Liver (tissue), 9 donors: Measurements from ENCODE around the gene WWOX. TPM values are rescaled to one million over a fixed set of nuclear protein-coding genes. Genes with fewer than 3 reads are reported as not detected.

Experiments
- DNase-seq: peaks from one replicate; pipeline ENCODE4 v3.0.0-alpha.2; 2017; ENCODE audit warnings: low spot score
- H3K27ac ChIP-seq, 2 donors: one replicate each; pipeline ENCODE4 v1.7.0; 2013; ENCODE audit warnings: inconsistent platforms in 2 of 2, low read length in 2 of 2, control low read depth in 1 of 2, low read depth in 1 of 2, mild to moderate bottlenecking in 1 of 2
- H3K27me3 ChIP-seq, 4 donors: one replicate each; pipeline versions ENCODE4 v1.6.1 to v1.7.0; 2013; ENCODE audit warnings: low read length in 3 of 4, inconsistent platforms in 1 of 4, mild to moderate bottlenecking in 1 of 4, moderate library complexity in 1 of 4; ENCODE audit not compliant: control insufficient read depth in 4 of 4, insufficient read depth in 4 of 4
- H3K36me3 ChIP-seq, 4 donors: one replicate each; pipeline versions ENCODE4 v1.6.1 to v1.7.0; 2013; ENCODE audit warnings: low read length in 3 of 4, mild to moderate bottlenecking in 3 of 4, low read depth in 1 of 4, moderate library complexity in 1 of 4; ENCODE audit not compliant: control insufficient read depth in 4 of 4, insufficient read depth in 3 of 4
- H3K4me1 ChIP-seq, 4 donors: one replicate each; pipeline versions ENCODE4 v1.6.1 to v1.7.0; 2013; ENCODE audit warnings: low read length in 3 of 4, mild to moderate bottlenecking in 3 of 4, moderate library complexity in 1 of 4; ENCODE audit not compliant: control insufficient read depth in 4 of 4, insufficient read depth in 4 of 4
- H3K4me3 ChIP-seq, 3 donors: one replicate each; pipeline versions ENCODE4 v1.6.1 to v1.7.0; 2013; ENCODE audit warnings: low read length in 3 of 3, control low read depth in 1 of 3, low read depth in 1 of 3, mild to moderate bottlenecking in 1 of 3
- H3K9ac ChIP-seq, 2 donors: one replicate each; pipeline ENCODE4 v1.7.0; 2013; ENCODE audit warnings: low read length in 2 of 2, mild to moderate bottlenecking in 2 of 2, moderate library complexity in 2 of 2, control low read depth in 1 of 2, low read depth in 1 of 2
- H3K9me3 ChIP-seq, 4 donors: one replicate each; pipeline versions ENCODE4 v1.6.1 to v1.7.0; 2013; ENCODE audit warnings: low read length in 3 of 4; ENCODE audit not compliant: control insufficient read depth in 4 of 4
- ATF3 ChIP-seq: IDR thresholded peaks from 2 replicates; pipeline ENCODE4 v1.6.1; 2016; ENCODE audit warnings: antibody characterized with exemption
- CTCF ChIP-seq: fragments of 150-350 bp; IDR thresholded peaks from 2 replicates; pipeline ENCODE4 v1.5.1; 2017; ENCODE audit warnings: improper control_type of control experiment, low read depth, low read length; ENCODE audit not compliant: missing input control
- EGR1 ChIP-seq, 2 donors: IDR thresholded peaks; 2 replicates each; pipeline ENCODE4 v1.6.1; 2016 to 2018; ENCODE audit warnings: antibody characterized with exemption in 2 of 2, low read depth in 2 of 2
- FOXA1 ChIP-seq: IDR thresholded peaks from 2 replicates; pipeline ENCODE4 v1.6.1; 2016; ENCODE audit warnings: antibody characterized with exemption
- FOXA2 ChIP-seq: IDR thresholded peaks from 2 replicates; pipeline ENCODE4 v1.6.1; 2016; ENCODE audit warnings: antibody characterized with exemption
- GABPA ChIP-seq, 2 donors: IDR thresholded peaks in 1 of 2; conservative IDR thresholded peaks in 1 of 2; 2 replicates each; pipeline ENCODE4 v1.6.1; 2016; ENCODE audit warnings: antibody characterized with exemption in 2 of 2, mild to moderate bottlenecking in 1 of 2, moderate library complexity in 1 of 2
- HNF4A ChIP-seq, 2 donors: conservative IDR thresholded peaks; 2 replicates each; pipeline ENCODE4 v1.6.1; 2016; ENCODE audit warnings: antibody characterized with exemption in 2 of 2, mild to moderate bottlenecking in 2 of 2
- HNF4G ChIP-seq: IDR thresholded peaks from 2 replicates; pipeline ENCODE4 v1.6.1; 2016; ENCODE audit warnings: antibody characterized with exemption
- JUND ChIP-seq, 2 donors: IDR thresholded peaks; 2 replicates each; pipeline ENCODE4 v1.6.1; 2016; ENCODE audit warnings: antibody characterized with exemption in 2 of 2
- NR2F2 ChIP-seq: IDR thresholded peaks from 2 replicates; pipeline ENCODE4 v1.6.1; 2016; ENCODE audit warnings: antibody characterized with exemption
- RAD21 ChIP-seq, 2 donors: IDR thresholded peaks; 2 replicates each; pipeline ENCODE4 v1.6.1; 2016; ENCODE audit warnings: antibody characterized with exemption in 2 of 2, mild to moderate bottlenecking in 2 of 2
- RXRA ChIP-seq, 2 donors: IDR thresholded peaks; 2 replicates each; pipeline ENCODE4 v1.6.1; 2017 to 2018; ENCODE audit warnings: antibody characterized with exemption in 2 of 2, mild to moderate bottlenecking in 1 of 2
- SP1 ChIP-seq: IDR thresholded peaks from 2 replicates; pipeline ENCODE4 v1.6.1; 2018; ENCODE audit warnings: antibody characterized with exemption, mild to moderate bottlenecking
- TAF1 ChIP-seq: conservative IDR thresholded peaks from 2 replicates; pipeline ENCODE4 v1.6.1; 2016; ENCODE audit warnings: antibody characterized with exemption, mild to moderate bottlenecking
- YY1 ChIP-seq: IDR thresholded peaks from 2 replicates; pipeline ENCODE4 v1.6.1; 2016; ENCODE audit warnings: antibody characterized with exemption, mild to moderate bottlenecking
- ZBTB33 ChIP-seq: IDR thresholded peaks from 2 replicates; pipeline ENCODE4 v1.6.1; 2016; ENCODE audit warnings: antibody characterized with exemption
- WGBS: extraction: QIAGEN DNeasy Blood & Tissue Kit; methylation state at CpG from one replicate; pipeline ENCODE4 v1.1.7; 2013; 5-methylcytosine and 5-hydroxymethylcytosine counted together
- polyA plus RNA-seq, 2 donors: library from polyadenylated mRNA; stranded (reverse) in 1 of 2; unstranded in 1 of 2; fragments of 200-250 nt in 1 of 2; fragments of >200 nt in 1 of 2; fragmentation: Nextera tagmentation in 1 of 2; extraction: Ambion mirVana in 1 of 2; gene quantifications; one replicate each; pipeline versions ENCODE4 v1.2.1 to v1.2.3, GENCODE V29; 2013 to 2015
- total RNA-seq, 2 donors: library from RNA; depleted of rRNA; stranded (reverse); fragments of >200 nt; gene quantifications; one replicate each; pipeline ENCODE4 v1.2.3, GENCODE V29; 2014
- TF ChIP-seq, protein P1 (sequence below): IDR thresholded peaks from 2 replicates; pipeline ENCODE4 v1.6.1; 2016; ENCODE audit warnings: antibody characterized with exemption
- TF ChIP-seq, protein P2 (sequence below): IDR thresholded peaks from 2 replicates; pipeline ENCODE4 v1.6.1; 2016; ENCODE audit warnings: antibody characterized with exemption, mild to moderate bottlenecking
- donor health status: healthy.
- donor health status: healthy.
- donor health status: healthy.
- donor health status: healthy.
- donor health status: healthy.

The WWOX gene
- total and polyA plus RNA-seq, 4 donors, result 9.8 to 46.0 (median 15.3) TPM

DNA sequence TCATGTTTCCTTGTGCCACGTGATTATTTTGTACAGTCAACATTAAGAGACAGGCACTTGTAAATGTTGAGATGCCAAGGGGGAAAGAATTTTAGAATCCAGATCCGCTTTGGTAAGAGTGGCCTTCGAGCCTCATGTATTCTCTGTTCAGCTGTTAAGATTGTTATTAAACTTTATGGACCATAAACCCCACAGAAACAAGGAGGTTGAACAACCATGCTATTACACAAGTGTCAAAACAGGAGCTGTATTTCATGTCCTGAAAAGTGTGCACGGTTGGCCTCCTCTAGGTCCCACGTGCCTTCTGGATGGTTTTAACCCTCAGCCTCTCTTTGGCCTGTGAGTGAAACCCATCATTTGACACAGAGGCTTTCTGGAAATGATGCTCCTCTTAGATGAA is 809.8 kb downstream of the WWOX start:
- no peaks in the 10 kb centered on the region for H3K4me1 ChIP-seq
- H3K27me3 ChIP-seq, result no peaks in the 10 kb centered on the region
- no peak for TF ChIP-seq SP1
- TF ChIP-seq HNF4A (conservative IDR thresholded peaks at IDR 0.05), result no peak
- TF ChIP-seq NR2F2, result no peak
- TF ChIP-seq FOXA1, result no peak
- TF ChIP-seq GABPA (IDR thresholded peaks at IDR 0.05 in 1 of 2, conservative IDR thresholded peaks at IDR 0.05 in 1 of 2), result no peak
- TF ChIP-seq ATF3, result no peak
- TF ChIP-seq CTCF, result no peak
- TF ChIP-seq JUND (IDR thresholded peaks at IDR 0.05), result no peak
- TF ChIP-seq, protein P1, sequence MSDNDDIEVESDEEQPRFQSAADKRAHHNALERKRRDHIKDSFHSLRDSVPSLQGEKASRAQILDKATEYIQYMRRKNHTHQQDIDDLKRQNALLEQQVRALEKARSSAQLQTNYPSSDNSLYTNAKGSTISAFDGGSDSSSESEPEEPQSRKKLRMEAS, result no peak
- TF ChIP-seq, protein P2, sequence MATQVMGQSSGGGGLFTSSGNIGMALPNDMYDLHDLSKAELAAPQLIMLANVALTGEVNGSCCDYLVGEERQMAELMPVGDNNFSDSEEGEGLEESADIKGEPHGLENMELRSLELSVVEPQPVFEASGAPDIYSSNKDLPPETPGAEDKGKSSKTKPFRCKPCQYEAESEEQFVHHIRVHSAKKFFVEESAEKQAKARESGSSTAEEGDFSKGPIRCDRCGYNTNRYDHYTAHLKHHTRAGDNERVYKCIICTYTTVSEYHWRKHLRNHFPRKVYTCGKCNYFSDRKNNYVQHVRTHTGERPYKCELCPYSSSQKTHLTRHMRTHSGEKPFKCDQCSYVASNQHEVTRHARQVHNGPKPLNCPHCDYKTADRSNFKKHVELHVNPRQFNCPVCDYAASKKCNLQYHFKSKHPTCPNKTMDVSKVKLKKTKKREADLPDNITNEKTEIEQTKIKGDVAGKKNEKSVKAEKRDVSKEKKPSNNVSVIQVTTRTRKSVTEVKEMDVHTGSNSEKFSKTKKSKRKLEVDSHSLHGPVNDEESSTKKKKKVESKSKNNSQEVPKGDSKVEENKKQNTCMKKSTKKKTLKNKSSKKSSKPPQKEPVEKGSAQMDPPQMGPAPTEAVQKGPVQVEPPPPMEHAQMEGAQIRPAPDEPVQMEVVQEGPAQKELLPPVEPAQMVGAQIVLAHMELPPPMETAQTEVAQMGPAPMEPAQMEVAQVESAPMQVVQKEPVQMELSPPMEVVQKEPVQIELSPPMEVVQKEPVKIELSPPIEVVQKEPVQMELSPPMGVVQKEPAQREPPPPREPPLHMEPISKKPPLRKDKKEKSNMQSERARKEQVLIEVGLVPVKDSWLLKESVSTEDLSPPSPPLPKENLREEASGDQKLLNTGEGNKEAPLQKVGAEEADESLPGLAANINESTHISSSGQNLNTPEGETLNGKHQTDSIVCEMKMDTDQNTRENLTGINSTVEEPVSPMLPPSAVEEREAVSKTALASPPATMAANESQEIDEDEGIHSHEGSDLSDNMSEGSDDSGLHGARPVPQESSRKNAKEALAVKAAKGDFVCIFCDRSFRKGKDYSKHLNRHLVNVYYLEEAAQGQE, result no peak
- no peak for TF ChIP-seq EGR1 (IDR thresholded peaks at IDR 0.05; ENCODE audit: low read depth in 2 of 2)
- no peak for TF ChIP-seq ZBTB33
- no peak for TF ChIP-seq RXRA (IDR thresholded peaks at IDR 0.05)
- TF ChIP-seq RAD21 (IDR thresholded peaks at IDR 0.05), result no peak
- TF ChIP-seq TAF1, result no peak
- no peak for TF ChIP-seq FOXA2
- no peaks in the 10 kb centered on the region for H3K36me3 ChIP-seq
- no peaks in the 10 kb centered on the region for H3K9me3 ChIP-seq
- no peak overlapping the region for H3K27ac ChIP-seq
- no peak for DNase-seq
- H3K4me3 ChIP-seq, result no peak overlapping the region
- H3K9ac ChIP-seq, result no peak overlapping the region
- WGBS, result 84% methylated on average over 5 of the region's 5 CpGs

- Histone ChIP-seq H3K27me3 (no peaks in the 10 kb centered on the region), H3K9me3 (peaks cover 0 to 3% (median 0%) of the 10 kb centered on the region in 4 donors), H3K4me1 (no peaks in the 10 kb centered on the region), H3K4me3 (no peak overlapping the region), H3K9ac (no peak overlapping the region), H3K27ac (no peak overlapping the region), H3K36me3 (no peaks in the 10 kb centered on the region)
- 68% methylated on average over 9 of the region's 9 CpGs for WGBS
- no peak for DNase-seq
- TF ChIP-seq ATF3 (no peak), HNF4A (conservative IDR thresholded peaks at IDR 0.05) (no peak), RAD21 (IDR thresholded peaks at IDR 0.05) (no peak), FOXA2 (no peak), NR2F2 (no peak), YY1 (no peak), JUND (IDR thresholded peaks at IDR 0.05) (no peak), TAF1 (no peak), EGR1 (IDR thresholded peaks at IDR 0.05; ENCODE audit: low read depth in 2 of 2) (no peak), HNF4G (no peak), SP1 (no peak), GABPA (IDR thresholded peaks at IDR 0.05 in 1 of 2, conservative IDR thresholded peaks at IDR 0.05 in 1 of 2) (no peak)
- TF ChIP-seq, protein P2, result no peak
- TF ChIP-seq, protein P1, result no peak
Observed at GRCh38 chr16:78915811-78916345, 816.4 kb downstream of the WWOX start.
